CD4-positive, CD25-positive, alpha-beta regulatory T cell (primary cell): ENCODE results near the gene SUSD6. TPM values are rescaled to one million over a fixed set of nuclear protein-coding genes. Genes with fewer than 3 reads are reported as not detected.

Experiments used
- ATAC-seq, 2 donors: fragments of 150-1000 bp; cut with Tn5 transposase; one replicate each; pipeline ENCODE4 v1.10.0; 2021; ENCODE audit warnings: low read depth in 2 of 2, moderate number of reproducible peaks in 2 of 2, moderate library complexity in 1 of 2
- DNase-seq, 3 donors: peaks; one replicate each; pipeline versions ENCODE4 v3.0.0 to v3.0.0-alpha.2; 2012 to 2022; ENCODE audit warnings: mixed read lengths in 1 of 3
- H3K27ac ChIP-seq: one replicate; pipeline ENCODE4 v1.7.0; 2013; ENCODE audit warnings: mild to moderate bottlenecking, low read length; ENCODE audit not compliant: insufficient read depth, poor library complexity, severe bottlenecking
- H3K27me3 ChIP-seq: one replicate; pipeline ENCODE4 v1.7.0; 2013; ENCODE audit warnings: low read length; ENCODE audit not compliant: control insufficient read depth, insufficient read depth
- H3K36me3 ChIP-seq: one replicate; pipeline ENCODE4 v1.7.0; 2013; ENCODE audit warnings: mild to moderate bottlenecking, low read length, moderate library complexity; ENCODE audit not compliant: control insufficient read depth, insufficient read depth
- H3K4me1 ChIP-seq: 2 replicates; pipeline ENCODE4 v1.7.0; 2013; ENCODE audit warnings: mild to moderate bottlenecking, low read length; ENCODE audit not compliant: insufficient read depth, control insufficient read depth, poor library complexity, severe bottlenecking
- H3K4me3 ChIP-seq: one replicate; pipeline ENCODE4 v1.7.0; 2013; ENCODE audit warnings: low read depth, mild to moderate bottlenecking, low read length, moderate library complexity
- H3K9me3 ChIP-seq, 2 experiments: 1 replicate in 1 of 2; 2 replicates in 1 of 2; pipeline ENCODE4 v1.7.0; 2013; ENCODE audit warnings: low read length in 2 of 2, mild to moderate bottlenecking in 1 of 2, moderate library complexity in 1 of 2; ENCODE audit not compliant: control insufficient read depth in 2 of 2
- H3K27ac Mint-ChIP-seq, 3 donors: one replicate each; pipeline ENCODE4 v1.8.0; 2020 to 2022; ENCODE audit warnings: mild to moderate bottlenecking in 3 of 3, mixed read lengths in 3 of 3, moderate library complexity in 2 of 3
- H3K27me3 Mint-ChIP-seq: one replicate; pipeline ENCODE4 v1.8.0; 2022; ENCODE audit warnings: mild to moderate bottlenecking, mixed read lengths
- H3K36me3 Mint-ChIP-seq: one replicate; pipeline ENCODE4 v1.8.0; 2020; ENCODE audit warnings: mixed read lengths
- H3K4me1 Mint-ChIP-seq, 4 donors: one replicate each; pipeline ENCODE4 v1.8.0; 2020 to 2022; ENCODE audit warnings: mixed read lengths in 4 of 4, mild to moderate bottlenecking in 1 of 4
- H3K4me3 Mint-ChIP-seq, 4 donors: one replicate each; pipeline ENCODE4 v1.8.0; 2020 to 2022; ENCODE audit warnings: mild to moderate bottlenecking in 4 of 4, mixed read lengths in 4 of 4, moderate library complexity in 3 of 4
- H3K9me3 Mint-ChIP-seq, 7 donors: one replicate each; pipeline ENCODE4 v1.8.0; 2020 to 2022; ENCODE audit warnings: mixed read lengths in 7 of 7, mild to moderate bottlenecking in 3 of 7, moderate library complexity in 2 of 7
- polyA plus RNA-seq, 4 donors: library from polyadenylated mRNA; unstranded; fragments of 300-500 nt; fragmentation: Illumina TruSeq; gene quantifications; one replicate each; pipeline ENCODE4 v1.2.3, GENCODE V29; 2021
- total RNA-seq: library from RNA; stranded (reverse); gene quantifications from one replicate; pipeline ENCODE4 v1.2.3, GENCODE V29; 2022

SUSD6 gene
- total and polyA plus RNA-seq, 5 donors from 2014 or later: 7.7 to 101 (median 9.6) TPM

DNA sequence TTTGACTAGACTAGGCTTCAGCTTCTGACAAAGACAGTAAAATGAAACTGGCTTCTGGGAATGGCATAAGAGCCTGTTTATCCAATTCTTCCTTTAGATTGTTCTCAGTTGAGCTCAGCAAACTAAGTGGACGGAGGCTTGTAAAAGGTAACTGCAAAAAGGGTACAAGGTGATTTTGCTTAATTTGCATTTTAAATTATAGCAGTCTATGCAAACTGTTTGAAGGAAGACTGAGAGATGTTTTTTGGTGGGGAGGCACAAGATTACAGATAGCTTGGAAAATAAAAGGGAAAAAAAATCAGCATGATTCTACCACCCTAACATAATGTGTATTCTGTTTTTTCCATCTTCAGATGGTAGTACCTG lies 5.0 kb downstream of the SUSD6 start:
- Mint-ChIP-seq H3K4me1 (peaks cover 69 to 93% (median 78%) of the 10 kb centered on the region in 4 donors), H3K4me3 (peak overlapping the region; percentile 91 to 96 (median 94)), H3K36me3 (peaks cover 3% of the 10 kb centered on the region), H3K9me3 (no peaks in the 10 kb centered on the region), H3K27ac (peak overlapping the region; percentile 98 to 100 (median 98)), H3K27me3 (no peaks in the 10 kb centered on the region)
- DNase-seq: no peak
- no peaks in the 10 kb centered on the region for H3K27me3 ChIP-seq
- ATAC-seq: no peak
- no peaks in the 10 kb centered on the region for H3K36me3 ChIP-seq
- H3K4me3 ChIP-seq: peak overlapping the region; percentile 98
- no peaks in the 10 kb centered on the region for H3K9me3 ChIP-seq
- H3K4me1 ChIP-seq: peaks cover 90% of the 10 kb centered on the region
- peak overlapping the region; percentile 90 for H3K27ac ChIP-seq

DNA sequence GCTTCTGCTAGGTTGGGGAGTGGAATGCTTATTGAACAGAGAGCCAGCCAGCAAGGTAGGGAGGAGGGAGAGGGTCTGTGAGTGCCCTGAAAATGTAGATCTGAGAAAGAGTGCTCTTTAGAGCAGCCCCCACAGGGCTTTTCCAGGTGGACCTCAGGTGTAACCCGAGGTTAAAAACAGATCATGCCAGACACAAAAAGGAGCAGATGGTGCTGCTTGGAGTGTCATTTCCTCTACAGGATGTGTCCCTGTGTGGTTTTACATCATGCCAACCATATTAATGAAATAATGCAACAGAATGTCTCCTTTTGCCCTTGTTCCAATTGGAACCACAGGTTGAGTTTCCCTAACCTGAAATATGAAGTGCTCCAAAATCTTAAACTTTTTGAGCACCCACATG lies 6.4 kb downstream of the SUSD6 start:
- no peaks in the 10 kb centered on the region for H3K27me3 ChIP-seq
- Mint-ChIP-seq H3K4me3 (peak overlapping the region; percentile 91 to 96 (median 94)), H3K9me3 (no peaks in the 10 kb centered on the region), H3K27me3 (no peaks in the 10 kb centered on the region), H3K36me3 (peaks cover 3% of the 10 kb centered on the region), H3K27ac (peak overlapping the region; percentile 90 to 98 (median 98)), H3K4me1 (peaks cover 73 to 98% (median 85%) of the 10 kb centered on the region in 4 donors)
- peak overlapping the region; percentile 90 for H3K27ac ChIP-seq
- peak overlapping the region; percentile 98 for H3K4me3 ChIP-seq
- H3K4me1 ChIP-seq: peaks cover 100% of the 10 kb centered on the region
- H3K36me3 ChIP-seq: no peaks in the 10 kb centered on the region
- H3K9me3 ChIP-seq: no peaks in the 10 kb centered on the region
- DNase-seq (no peak), ATAC-seq (no peak)

GRCh38 chr14:69619012-69619411 lies 7.6 kb downstream of the SUSD6 start:
- Histone ChIP-seq H3K36me3 (no peaks in the 10 kb centered on the region), H3K27ac (peak overlapping the region; percentile 58), H3K9me3 (no peaks in the 10 kb centered on the region), H3K4me1 (peaks cover 98% of the 10 kb centered on the region), H3K4me3 (peak overlapping the region; percentile 98), H3K27me3 (no peaks in the 10 kb centered on the region)
- peak overlapping the region; percentile 87 to 98 (median 98) for H3K27ac Mint-ChIP-seq
- H3K9me3 Mint-ChIP-seq: no peaks in the 10 kb centered on the region
- peaks cover 73 to 96% (median 82%) of the 10 kb centered on the region in 4 donors for H3K4me1 Mint-ChIP-seq
- ATAC-seq (no peak), DNase-seq (no peak)
- H3K27me3 Mint-ChIP-seq: no peaks in the 10 kb centered on the region
- peak overlapping the region; percentile 52 to 91 (median 81) for H3K4me3 Mint-ChIP-seq
- H3K36me3 Mint-ChIP-seq: peaks cover 3% of the 10 kb centered on the region

DNA sequence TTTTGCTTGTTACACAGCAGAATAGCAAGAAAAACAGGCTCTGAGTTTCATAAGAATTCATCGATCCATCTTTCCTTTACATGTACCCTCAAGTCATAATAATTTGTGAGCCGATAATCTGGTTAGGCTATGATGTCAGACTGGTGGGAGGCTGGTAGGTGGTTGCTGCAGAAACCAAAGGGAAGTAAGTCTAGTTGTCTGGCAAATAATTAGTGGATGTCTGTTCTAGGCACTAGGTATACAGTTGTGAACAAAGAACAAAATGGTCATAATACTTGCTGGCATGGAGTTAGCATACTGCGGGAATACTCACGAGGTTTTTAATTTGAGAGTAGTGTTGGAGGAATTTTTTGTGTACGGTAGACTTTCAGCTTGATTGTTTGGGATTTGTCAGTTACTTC lies 8.8 kb downstream of the SUSD6 start:
- Mint-ChIP-seq H3K4me1 (peaks cover 71 to 96% (median 81%) of the 10 kb centered on the region in 4 donors), H3K36me3 (peaks cover 3% of the 10 kb centered on the region), H3K27me3 (no peaks in the 10 kb centered on the region), H3K9me3 (no peaks in the 10 kb centered on the region), H3K27ac (peak overlapping the region in 2 of 3 donors; percentile 98), H3K4me3 (peak overlapping the region; percentile 38 to 91 (median 63))
- no peaks in the 10 kb centered on the region for H3K9me3 ChIP-seq
- H3K4me1 ChIP-seq: peaks cover 98% of the 10 kb centered on the region
- H3K27ac ChIP-seq: peak overlapping the region; percentile 44
- no peaks in the 10 kb centered on the region for H3K27me3 ChIP-seq
- H3K4me3 ChIP-seq: peak overlapping the region; percentile 98
- DNase-seq: peak in 1 of 3 donors; percentile 39
- no peaks in the 10 kb centered on the region for H3K36me3 ChIP-seq
- no peak for ATAC-seq

GRCh38 chr14:69620981-69621380 lies 9.6 kb downstream of the SUSD6 start:
- Histone ChIP-seq H3K9me3 (no peaks in the 10 kb centered on the region), H3K27ac (peak overlapping the region; percentile 47), H3K36me3 (no peaks in the 10 kb centered on the region), H3K4me3 (peak overlapping the region; percentile 98), H3K27me3 (no peaks in the 10 kb centered on the region), H3K4me1 (peaks cover 98% of the 10 kb centered on the region)
- Mint-ChIP-seq H3K4me3 (peak overlapping the region; percentile 1 to 91 (median 64)), H3K9me3 (no peaks in the 10 kb centered on the region), H3K36me3 (peaks cover 3% of the 10 kb centered on the region), H3K27ac (peak overlapping the region in 2 of 3 donors; percentile 14 to 98), H3K4me1 (peaks cover 71 to 96% (median 82%) of the 10 kb centered on the region in 4 donors), H3K27me3 (no peaks in the 10 kb centered on the region)
- ATAC-seq (no peak), DNase-seq (no peak)

- H3K9me3 Mint-ChIP-seq: no peaks in the 10 kb centered on the region
- peaks cover 50 to 95% (median 78%) of the 10 kb centered on the region in 4 donors for H3K4me1 Mint-ChIP-seq
- peaks cover 3% of the 10 kb centered on the region for H3K36me3 Mint-ChIP-seq
- H3K4me3 Mint-ChIP-seq: peak overlapping the region in 1 of 4 donors; percentile 31
- Histone ChIP-seq H3K9me3 (no peaks in the 10 kb centered on the region), H3K27ac (peak overlapping the region; percentile 74), H3K27me3 (no peaks in the 10 kb centered on the region), H3K4me1 (peaks cover 81% of the 10 kb centered on the region), H3K4me3 (no peak overlapping the region), H3K36me3 (no peaks in the 10 kb centered on the region)
- ATAC-seq: no peak
- no peak for DNase-seq
- H3K27me3 Mint-ChIP-seq: no peaks in the 10 kb centered on the region
- peak overlapping the region in 1 of 3 donors; percentile 91 for H3K27ac Mint-ChIP-seq
Measured at GRCh38 chr14:69624136-69624535, 12.7 kb downstream of the SUSD6 start.

- Mint-ChIP-seq H3K36me3 (no peaks in the 10 kb centered on the region), H3K27me3 (no peaks in the 10 kb centered on the region), H3K27ac (peak overlapping the region; percentile 85 to 91 (median 91)), H3K4me1 (peaks cover 51 to 96% (median 79%) of the 10 kb centered on the region in 4 donors), H3K9me3 (no peaks in the 10 kb centered on the region), H3K4me3 (peak overlapping the region; percentile 73 to 84 (median 79))
- H3K36me3 ChIP-seq: no peaks in the 10 kb centered on the region
- no peaks in the 10 kb centered on the region for H3K27me3 ChIP-seq
- peak overlapping the region; percentile 78 for H3K4me3 ChIP-seq
- ATAC-seq: peak; percentile 88 to 90
- H3K27ac ChIP-seq: peak overlapping the region; percentile 74
- peaks cover 81% of the 10 kb centered on the region for H3K4me1 ChIP-seq
- peak; percentile 37 to 90 (median 69) for DNase-seq
- no peaks in the 10 kb centered on the region for H3K9me3 ChIP-seq
Measured at GRCh38 chr14:69625299-69626131, 14.1 kb downstream of the SUSD6 start.
